ENCODE results near the gene ATP5IF1.

DNA sequence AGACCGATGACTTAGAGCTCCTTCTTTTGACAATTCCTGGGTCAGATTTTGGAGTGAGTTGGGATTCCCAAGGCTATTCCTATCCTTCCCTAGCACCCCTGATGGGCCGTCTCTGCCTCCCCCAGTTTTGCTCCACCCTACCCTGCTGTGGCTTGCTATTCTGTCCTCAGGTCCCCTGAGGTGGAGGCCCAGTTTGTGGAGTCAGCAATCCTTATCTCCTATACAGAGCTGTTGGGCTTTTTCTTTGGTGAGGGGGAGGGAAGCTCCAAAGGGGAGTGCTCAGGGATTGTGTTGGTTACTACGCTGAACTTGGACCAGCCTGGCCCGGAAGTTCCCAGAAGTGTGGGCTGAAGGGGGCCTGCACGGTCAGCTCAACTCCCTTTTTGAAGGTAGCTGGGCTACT, 31.0 kb downstream of the ATP5IF1 start:
- TF ChIP-seq CTCF (IDR thresholded peaks at IDR 0.05) (no peak), POLR2A (IDR thresholded peaks at IDR 0.05) (no peak)
